ENCODE results near the gene CTTNBP2NL.
"Not testable (repeated sequence)": the region's sequence is repeated elsewhere in the genome, so short reads cannot be mapped to it uniquely, and the experiment has no call there.

Gene CTTNBP2NL

DNA sequence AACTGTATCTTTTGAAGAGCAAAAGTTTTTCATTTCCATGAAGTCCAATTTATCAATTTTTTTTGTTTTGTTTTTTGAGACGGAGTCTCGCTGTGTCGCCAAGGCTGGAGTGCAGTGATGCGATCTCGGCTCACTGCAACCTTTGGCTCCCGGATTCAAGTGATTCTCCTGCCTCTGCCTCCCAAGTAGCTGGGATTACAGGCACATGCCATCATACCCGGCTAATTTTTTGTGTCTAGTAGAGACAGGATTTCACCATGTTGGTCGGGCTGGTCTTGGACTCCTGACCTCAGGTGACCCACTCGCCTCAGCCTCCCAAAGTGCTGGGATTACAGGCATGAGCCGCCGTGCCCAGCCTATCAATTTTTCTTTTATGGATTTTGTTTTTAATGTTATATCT, 27.7 kb downstream of the CTTNBP2NL start:
- DNase-seq (ENCODE audit: low read depth), result not testable (repeated sequence)

DNA sequence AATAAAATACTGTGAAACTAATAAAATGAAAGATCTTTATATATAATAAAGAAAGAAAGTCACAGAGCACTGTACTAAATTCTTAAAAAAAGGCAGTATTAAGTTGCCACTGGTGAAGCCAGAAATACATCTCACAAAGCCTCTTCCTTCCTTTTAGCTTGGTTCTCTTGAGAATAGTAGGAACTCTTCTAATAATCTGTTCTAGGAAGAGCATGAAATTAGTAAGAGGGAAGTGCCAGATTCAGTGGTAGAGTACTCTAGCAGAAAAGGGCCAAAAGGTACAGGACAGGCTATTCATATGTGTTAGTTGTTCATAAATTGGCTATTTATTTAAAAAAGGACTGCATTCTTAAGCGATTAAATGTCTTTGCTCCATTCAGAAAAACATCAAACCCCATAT, 33.7 kb downstream of the CTTNBP2NL start:
- no peak for DNase-seq (ENCODE audit: low read depth)

DNA sequence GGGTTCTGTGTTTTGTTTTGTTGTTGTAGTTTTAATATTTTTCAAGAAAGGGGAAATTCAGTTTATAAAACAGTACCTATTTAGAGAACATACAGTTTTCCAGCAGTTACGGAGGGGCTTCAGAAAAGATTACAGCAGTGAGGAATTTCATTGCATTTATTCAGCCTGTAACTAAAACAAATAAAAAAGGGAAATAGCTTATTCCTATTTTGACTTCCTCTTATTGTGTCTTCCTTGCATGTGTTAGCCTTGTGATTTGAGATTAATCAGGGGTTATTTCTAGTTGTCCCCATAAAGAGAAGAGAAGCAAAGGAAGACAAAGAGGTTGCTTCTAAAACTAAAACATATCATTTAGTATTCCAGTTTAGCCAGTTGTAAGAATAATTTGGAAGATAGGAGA, 35.0 kb downstream of the CTTNBP2NL start:
- DNase-seq (ENCODE audit: low read depth), result no peak

DNA sequence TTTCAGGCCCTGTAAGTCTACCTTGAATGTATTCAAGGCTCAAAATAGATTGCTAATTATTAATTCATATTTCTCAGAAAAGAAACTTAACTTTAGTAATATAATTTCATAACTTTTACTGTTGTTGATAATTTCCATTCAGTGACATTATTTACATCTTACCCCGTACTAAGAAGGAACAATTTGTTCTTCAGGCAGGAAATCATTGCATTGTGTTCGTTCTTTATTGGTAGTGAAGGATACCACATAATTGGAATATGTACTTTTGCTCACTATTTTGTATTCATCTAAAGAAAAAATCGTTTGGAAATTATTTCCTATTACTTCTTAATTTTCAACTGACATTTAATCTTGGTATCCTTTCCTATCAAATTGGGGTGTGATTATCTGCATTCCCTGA, 39.4 kb downstream of the CTTNBP2NL start:
- DNase-seq (ENCODE audit: low read depth), result no peak

DNA sequence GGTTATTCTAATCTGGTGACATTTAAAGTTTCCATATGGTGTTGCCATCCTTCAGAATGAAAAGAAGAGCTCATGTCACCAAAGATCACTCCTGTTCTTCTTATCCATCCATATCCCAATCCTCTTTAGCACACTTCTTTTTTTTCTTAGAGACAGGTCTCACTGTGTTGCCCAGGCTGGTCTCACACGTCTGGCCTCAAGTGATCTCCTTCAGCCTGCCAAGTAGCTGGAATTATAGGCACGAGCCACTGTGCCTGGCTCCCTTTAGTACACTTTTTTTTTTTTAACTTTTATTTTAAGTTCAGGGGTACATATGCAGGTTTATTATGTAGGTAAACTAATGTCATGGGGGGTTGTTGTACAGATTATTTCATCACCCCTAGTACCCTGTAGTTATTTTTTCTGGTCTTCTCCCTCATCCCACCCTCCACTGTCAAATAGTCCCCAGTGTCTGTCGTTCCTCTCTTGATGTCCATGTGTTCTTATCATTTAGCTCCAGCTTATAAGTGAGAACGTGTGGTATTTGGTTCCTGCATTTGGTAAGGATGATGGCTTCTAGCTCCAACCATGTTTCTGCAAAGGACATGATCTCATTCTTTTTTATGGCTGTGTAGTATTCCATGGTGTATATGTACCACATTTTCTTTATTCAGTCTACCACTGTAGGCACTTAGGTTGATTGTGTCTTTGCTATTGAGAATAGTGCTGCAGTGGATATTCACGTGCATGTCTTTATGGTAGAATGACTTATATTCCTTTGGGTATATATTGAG, 40.6 kb downstream of the CTTNBP2NL start:
- no peak for DNase-seq (ENCODE audit: low read depth)

DNA sequence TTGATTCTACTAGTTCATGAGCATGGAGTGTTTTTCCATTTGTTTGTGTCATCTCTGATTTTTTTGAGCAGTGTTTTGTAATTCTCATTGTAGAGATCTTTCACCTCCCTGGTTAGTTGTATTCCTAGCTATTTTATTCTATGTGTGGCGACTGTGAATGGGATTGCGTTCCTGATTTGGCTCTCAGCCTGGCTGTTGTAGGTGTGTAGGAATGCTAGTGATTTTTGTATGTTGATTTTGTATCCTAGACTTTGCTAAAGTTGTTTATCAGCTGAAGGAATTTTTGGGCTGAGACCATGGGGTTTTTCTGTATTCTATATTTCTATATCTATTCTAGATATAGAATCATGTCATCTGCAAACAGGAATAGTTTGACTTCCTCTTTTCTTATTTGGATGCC, 42.1 kb downstream of the CTTNBP2NL start:
- not testable (repeated sequence) for DNase-seq (ENCODE audit: low read depth)

DNA sequence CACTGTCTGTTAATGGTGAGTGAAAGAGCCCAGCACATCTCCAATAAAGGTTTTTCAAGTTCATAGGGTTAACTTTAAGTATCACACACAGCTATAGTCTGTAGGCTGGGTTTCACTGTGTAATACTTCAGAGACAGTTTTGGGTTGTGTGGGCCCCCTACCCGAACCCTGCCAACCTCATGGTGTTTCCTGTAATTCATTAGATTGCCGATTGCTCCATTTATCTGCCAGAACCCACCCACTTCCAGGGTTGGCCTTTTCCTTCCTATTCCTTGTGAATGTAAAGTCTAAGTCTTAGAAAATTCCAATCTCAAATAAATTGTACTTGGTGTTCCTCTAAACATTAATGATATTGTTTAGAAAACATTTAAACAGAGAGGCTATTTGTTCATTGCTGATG, 43.6 kb downstream of the CTTNBP2NL start:
- no peak for DNase-seq (ENCODE audit: low read depth)

DNA sequence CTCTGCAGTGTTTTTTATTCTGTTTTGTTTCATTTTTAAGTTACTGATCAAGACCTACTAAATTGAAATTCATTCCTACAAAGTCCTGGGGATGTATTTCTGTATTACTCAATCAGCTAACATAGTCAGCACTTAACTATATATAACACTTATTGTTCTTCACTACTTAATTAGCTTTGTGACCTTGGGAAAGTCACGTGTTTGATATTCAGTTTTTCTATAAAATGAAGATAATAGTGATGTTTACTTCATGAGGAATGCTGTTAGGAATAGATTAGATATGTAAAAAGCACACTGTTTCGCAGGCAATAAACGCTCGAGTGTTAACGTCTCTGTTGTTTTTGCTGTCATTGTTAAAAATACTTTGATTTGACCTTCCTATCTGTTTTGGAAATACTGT, 44.6 kb downstream of the CTTNBP2NL start:
- no peak for DNase-seq (ENCODE audit: low read depth)

DNA sequence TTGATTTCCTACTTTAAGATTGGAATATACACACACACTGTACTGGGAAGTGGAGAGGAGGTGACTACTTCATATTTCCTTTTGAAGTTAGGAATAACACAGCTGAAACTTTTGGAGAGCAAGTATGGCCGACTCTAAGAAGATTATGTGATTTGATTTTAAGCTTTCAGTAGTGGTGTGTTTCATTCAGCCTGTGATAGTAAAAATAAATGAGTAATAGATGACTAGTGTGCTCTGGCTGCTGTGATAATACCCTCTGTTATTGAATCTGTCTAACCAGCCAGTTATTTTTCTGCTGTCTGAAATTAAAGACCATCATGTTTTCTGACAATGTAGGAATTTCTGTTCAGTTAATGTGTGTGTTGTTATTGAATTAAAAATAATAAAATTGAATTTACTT, 48.3 kb downstream of the CTTNBP2NL start:
- no peak for DNase-seq (ENCODE audit: low read depth)

DNA sequence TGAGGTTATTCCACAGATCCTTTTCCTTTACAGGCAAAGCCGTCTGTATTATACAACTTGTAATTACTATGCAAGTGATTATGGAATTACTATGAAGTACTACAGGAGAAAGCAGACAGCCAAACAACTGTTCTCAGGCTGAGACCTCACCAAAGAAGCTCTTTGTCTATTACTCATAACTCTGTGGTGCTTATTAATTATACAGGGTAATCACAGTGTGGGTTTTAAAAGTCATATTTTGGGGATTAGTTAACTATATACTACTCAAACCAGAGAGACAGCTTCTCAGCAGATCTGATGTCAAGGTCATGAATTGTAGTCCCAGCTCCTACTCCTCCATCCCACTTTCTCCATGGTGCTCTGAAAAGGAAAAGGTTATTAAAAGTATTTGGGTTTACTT, 49.6 kb downstream of the CTTNBP2NL start:
- DNase-seq (ENCODE audit: low read depth), result no peak

DNA sequence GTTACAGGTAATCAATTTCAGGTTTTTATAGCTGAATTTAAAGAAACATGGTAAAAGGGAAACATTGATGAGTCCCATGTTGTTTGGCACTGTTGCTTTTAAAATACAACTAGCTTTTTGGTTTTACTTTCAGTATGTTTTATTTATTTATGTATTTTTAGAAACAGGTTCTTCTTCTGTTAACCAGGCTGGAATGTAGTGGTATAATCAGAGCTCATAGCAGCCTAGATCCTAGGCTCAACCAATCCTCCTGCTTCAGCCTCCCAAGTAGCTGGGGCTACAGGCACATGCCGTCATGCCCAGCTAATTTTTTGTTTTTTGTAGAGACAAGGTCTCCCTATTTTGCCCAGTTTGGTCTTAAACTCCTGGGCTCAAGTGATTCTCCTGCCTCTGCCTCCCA, 50.4 kb downstream of the CTTNBP2NL start:
- DNase-seq (ENCODE audit: low read depth), result no peak

DNA sequence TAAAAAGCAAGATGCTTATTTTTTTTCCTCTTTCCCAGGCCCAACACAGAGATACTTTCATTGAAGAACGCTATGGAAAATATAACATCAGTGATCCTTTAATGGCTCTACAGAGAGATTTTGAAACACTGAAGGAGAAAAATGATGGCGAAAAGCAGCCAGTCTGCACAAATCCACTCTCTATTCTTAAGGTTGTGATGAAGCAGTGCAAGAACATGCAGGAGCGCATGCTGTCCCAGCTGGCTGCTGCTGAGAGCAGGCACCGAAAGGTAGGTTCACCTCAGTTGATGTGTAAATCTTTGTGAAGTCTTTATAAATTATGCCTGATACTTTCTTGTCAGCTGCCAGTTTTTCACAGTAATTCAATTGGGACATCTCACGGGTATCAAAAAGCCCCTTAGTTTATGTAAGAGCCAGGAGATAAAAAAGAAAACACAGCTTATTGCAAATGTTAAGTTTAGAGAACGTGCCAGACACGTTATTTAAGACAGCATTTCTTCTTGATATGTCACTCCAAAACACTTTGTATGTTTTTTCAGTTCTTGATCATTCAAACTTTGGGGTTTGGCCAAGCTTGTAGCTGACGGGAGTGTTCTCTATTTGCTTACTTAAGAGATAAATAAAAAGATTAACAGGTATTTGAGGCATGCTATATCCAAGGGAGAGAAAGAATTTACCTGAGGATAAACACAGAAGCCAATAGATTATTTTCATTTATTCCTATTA, 53.1 kb downstream of the CTTNBP2NL start:
- DNase-seq (ENCODE audit: low read depth), result no peak

DNA sequence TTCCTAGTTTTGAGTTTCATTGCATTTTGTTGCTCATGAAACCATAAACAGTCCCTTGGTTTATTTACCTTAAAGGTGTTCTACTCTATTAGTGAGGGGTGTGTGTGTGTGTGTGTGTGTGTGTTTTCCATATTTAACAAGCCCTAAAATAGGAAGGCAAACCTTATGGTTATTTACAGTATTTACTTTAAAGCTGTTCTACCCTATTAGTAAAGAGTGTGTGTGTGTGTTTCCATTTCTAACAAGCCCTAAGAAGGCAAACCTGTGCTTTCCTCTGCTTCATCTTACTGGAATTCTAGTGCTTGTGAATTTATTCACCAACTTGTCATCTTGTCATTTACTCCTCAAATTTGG, 53.6 kb downstream of the CTTNBP2NL start:
- DNase-seq (ENCODE audit: low read depth), result no peak

DNA sequence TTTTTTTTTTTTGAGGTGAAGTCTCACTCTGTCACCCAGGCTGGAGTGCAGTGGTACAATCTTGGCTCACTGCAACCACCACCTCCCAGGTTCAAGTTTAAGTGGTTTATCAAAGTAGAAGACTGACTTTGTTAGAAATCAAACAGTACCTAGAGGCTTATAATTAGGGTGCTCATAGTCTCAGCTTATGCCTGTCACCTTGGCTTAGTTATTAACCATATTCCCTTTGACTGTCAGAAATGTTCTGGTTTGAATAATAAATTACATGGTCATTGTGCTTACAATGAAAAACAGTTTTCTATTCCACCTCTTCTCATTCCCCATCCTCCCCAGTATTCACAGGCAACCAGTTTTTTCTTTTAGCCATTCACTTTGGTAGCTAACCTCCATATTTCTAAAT, 54.8 kb downstream of the CTTNBP2NL start:
- DNase-seq (ENCODE audit: low read depth), result no peak

DNA sequence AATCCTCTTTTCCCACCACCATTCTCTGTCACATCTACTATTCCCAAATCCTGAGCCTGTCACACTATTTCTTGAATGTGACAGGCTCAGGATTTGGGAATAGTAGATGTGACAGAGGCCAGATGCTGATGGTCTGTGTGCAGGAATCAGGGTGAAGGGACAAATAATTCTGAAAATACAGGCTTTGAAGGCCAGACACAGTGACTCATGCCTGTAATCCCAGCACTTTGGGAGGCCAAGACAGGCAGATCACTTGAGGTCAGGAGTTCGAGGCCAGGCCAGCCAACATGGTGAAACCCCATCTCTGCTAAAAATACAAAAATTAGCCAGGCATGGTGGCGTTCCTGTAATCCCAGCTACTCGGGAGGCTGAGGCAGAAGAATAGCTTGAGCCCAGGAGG, 55.3 kb downstream of the CTTNBP2NL start:
- not testable (repeated sequence) for DNase-seq (ENCODE audit: low read depth)

DNA sequence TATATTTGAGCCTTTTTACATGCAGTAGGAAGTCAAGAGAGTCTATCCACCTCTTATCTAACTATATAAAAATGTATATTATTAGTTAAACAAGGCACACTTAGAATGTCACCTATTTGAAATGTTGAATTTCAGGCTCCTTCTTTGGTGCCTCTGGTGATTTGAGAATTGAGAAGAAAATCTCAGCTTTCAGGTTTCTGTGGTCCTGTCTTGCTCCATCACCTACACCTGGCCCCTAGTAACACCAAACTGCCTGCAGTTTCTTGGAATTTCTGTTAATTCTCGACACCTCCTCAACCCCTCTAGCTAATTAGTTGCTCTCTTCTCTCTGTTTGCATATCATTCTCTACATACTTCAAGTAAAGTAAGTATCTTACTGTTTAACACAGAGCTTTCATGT, 57.9 kb downstream of the CTTNBP2NL start:
- DNase-seq (ENCODE audit: low read depth), result no peak

DNA sequence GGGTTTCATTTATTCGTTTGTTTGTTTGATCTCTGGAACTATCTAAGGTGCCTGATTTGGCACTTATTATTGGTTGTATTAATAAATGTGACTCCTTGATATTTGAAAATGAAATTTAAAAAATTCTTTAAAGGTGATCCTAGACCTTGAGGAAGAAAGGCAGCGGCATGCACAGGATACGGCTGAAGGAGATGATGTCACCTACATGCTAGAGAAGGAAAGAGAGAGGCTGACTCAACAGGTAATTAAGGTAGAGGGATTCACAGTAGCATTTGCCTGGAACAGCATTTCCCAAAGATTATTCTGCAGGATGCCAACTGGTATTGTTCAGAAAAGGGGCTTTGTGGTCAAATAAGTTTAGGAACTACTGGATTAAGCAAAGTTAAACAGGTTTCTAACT, 58.3 kb downstream of the CTTNBP2NL start:
- no peak for DNase-seq (ENCODE audit: low read depth)

DNA sequence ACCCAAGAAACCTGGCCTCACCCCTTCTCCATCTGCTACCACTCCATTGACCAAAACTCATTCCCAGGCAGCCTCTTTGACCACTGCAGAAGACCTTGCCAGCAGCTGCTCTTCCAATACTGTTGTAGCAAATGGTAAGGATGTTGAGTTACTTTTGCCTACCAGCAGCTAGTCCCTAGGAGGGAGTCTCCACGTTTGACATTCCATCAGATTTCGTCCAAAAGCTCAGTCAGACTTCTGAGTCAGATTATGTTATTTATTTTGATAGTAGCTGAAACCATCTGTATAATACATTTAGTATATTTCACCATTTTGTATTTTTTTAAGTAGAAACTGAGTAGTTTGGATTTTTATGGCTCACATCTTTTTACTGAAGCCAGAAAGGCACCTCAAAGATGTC, 61.2 kb downstream of the CTTNBP2NL start:
- no peak for DNase-seq (ENCODE audit: low read depth)

DNA sequence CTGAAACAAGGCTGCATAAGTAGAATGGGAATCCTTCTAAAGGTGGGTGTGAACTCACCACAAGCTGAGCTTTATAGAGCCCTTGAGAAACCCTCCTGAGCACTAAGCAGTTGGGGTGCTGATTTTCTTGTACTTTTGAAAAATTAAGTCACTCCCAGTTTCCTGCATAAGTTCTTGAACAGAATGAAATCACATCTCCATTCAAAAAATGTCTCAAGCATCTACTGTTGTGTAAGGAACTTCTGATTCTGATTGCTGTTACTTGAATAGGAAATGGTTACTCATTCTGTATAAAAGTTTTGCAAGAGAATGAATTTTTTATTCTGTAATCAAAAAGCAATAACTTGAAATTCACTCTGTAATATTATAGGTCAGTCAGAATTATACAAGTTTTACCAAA, 61.9 kb downstream of the CTTNBP2NL start:
- DNase-seq (ENCODE audit: low read depth), result no peak

DNA sequence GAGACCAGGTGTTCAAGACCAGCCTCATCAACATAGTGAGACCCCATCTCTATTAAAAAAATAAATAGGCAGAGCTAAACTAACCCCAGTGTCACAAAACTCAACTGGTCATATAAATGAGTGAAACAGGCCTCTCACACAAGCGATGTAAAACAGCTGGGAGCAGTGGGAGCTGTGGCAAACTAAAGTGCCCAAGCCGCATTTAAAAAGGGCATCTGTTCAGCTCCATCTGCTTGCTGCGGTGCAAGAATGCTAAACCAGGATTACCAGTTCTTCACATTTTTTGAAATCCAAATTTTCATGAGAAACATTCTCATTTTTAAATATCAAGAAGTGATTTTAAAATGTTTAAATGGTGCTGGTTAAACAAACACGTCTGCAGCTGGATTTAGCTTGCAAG, 62.7 kb downstream of the CTTNBP2NL start:
- DNase-seq (ENCODE audit: low read depth), result no peak

DNA sequence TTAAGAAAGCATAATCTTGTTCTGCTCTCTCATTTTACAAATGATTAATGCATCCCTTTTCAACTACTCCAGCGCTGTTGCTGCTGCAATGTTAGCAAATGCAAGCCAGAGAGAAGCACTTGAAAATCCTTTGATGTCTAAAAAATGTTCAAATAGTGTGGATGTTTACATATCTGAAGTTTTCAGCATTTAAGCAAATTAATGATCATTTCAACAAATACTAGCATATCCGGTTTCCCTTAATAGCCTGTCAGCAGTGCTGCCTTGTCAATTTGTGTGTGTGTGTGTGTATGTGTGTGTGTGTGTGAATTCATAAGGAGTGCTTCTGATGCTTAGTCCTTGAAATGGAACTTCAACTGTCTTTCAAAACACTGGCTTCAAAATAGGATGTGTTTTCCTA, 64.6 kb downstream of the CTTNBP2NL start:
- no peak for DNase-seq (ENCODE audit: low read depth)

DNA sequence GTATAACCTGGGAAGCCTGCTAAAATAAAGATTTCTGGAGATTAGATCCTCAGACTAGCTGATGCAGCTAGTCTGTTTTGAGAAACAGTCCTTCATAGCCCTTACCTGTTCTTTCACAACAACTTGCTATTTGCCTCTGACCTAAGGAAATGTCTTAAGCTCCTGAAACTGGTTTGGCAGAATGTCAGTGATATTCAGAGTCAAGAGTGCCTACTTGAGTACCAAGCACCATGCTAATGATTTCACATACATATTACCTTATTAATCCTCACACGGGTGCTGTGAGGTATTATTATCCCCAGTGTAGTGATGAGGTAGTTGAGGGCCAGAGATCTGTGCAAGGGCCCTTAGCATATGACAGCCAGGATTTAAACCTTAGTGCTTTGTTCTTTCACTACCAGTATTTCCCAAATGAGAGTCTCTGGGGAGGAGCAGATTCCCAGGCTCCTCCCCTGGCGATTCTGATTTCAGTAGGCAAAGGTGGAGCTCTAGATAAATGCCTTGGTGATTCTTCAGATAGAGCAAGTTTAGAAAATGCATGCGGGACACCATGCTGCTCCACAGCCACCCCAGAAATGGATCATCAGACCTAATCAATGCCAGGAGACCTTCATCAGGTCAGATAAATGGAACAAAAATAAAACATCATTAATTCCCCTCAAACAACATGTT, 65.3 kb downstream of the CTTNBP2NL start:
- no peak for DNase-seq (ENCODE audit: low read depth)

DNA sequence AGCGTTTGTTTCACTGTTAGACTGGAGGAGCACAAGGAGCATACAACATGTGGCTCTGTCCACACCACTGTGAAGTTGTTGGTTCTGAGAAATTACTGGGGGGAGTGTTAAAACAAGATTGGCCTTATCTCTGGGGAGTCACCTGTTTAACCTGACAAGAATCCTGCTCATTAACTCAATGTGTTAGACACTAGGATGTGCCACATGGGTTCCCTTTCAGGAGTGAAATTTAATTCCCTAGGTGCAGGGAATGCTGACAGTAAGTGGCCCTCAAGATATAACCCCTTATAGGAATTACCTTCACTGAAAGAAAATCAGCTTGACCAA, 66.9 kb downstream of the CTTNBP2NL start:
- no peak for DNase-seq (ENCODE audit: low read depth)

DNA sequence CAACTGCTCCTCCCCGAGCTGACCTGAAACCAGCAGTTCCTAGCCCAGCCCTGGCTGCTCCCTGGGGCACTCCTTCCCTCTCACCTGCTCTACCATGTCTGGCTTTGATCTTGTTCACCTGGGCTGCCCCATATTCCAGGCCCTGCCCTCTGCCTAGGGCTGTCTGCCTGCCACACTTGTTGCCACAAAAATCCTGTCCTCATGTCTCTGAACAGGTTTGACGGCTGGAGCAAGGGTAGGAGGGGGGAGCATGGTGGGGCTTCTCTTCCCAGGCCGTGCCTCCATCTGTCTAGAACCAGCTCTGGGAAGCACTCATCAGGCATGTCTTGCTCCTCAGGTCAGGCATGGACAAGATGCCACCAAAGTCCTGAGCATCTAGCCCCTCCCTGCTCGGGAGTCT, 68.5 kb downstream of the CTTNBP2NL start:
- DNase-seq (ENCODE audit: low read depth), result no peak
